Heart right ventricle (tissue), 16 donors: ENCODE results near the gene CLIC4. TPM values are rescaled to one million over a fixed set of nuclear protein-coding genes. Genes with fewer than 3 reads are reported as not detected.

Source experiments
- ATAC-seq, 8 donors: fragments of 200-7000 bp; cut with Tn5 transposase; one replicate each; pipeline ENCODE4 v1.9.1; 2020; ENCODE audit warnings: mild to moderate bottlenecking in 8 of 8, moderate library complexity in 8 of 8, moderate number of reproducible peaks in 1 of 8
- DNase-seq, 2 donors: peaks; one replicate each; pipeline ENCODE4 v3.0.0-alpha.2; 2020
- H3K27ac ChIP-seq, 10 donors: fragments of 200-600 bp; sonication (generic) in 2 of 10; one replicate each; pipeline versions ENCODE4 v1.5.0 to v1.8.0; 2020 to 2022; ENCODE audit warnings: mild to moderate bottlenecking in 3 of 10
- H3K27me3 ChIP-seq, 7 donors: fragments of 200-600 bp; one replicate each; pipeline ENCODE4 v1.8.0; 2021 to 2022; ENCODE audit warnings: mild to moderate bottlenecking in 2 of 7
- H3K36me3 ChIP-seq, 9 donors: fragments of 200-600 bp; sonication (generic) in 1 of 9; one replicate each; pipeline versions ENCODE4 v1.5.0 to v1.8.0; 2020 to 2022; ENCODE audit warnings: mild to moderate bottlenecking in 2 of 9
- H3K4me1 ChIP-seq, 9 donors: fragments of 200-600 bp; sonication (generic) in 1 of 9; one replicate each; pipeline versions ENCODE4 v1.5.0 to v1.8.0; 2020 to 2022; ENCODE audit warnings: mild to moderate bottlenecking in 4 of 9
- H3K4me3 ChIP-seq, 10 donors: fragments of 200-600 bp; sonication (generic) in 2 of 10; one replicate each; pipeline versions ENCODE4 v1.5.0 to v1.8.0; 2020 to 2022; ENCODE audit warnings: mild to moderate bottlenecking in 7 of 10, moderate library complexity in 2 of 10
- H3K9me3 ChIP-seq, 11 donors: fragments of 200-600 bp in 10 of 11; sonication (generic) in 2 of 11; one replicate each; pipeline versions ENCODE4 v1.5.0 to v1.8.0; 2013 to 2022; ENCODE audit warnings: mild to moderate bottlenecking in 2 of 11, control low read depth in 1 of 11, moderate library complexity in 1 of 11
- CTCF ChIP-seq, 9 donors: fragments of 200-600 bp; sonication (generic) in 2 of 9; IDR thresholded peaks; one replicate each; pipeline versions ENCODE4 v1.5.0 to v1.8.0; 2021 to 2022; ENCODE audit warnings: antibody characterized with exemption in 9 of 9, mild to moderate bottlenecking in 5 of 9, moderate library complexity in 1 of 9
- WGBS, 2 donors: extraction: QIAGEN DNeasy Blood & Tissue Kit; methylation state at CpG; one replicate each; pipeline ENCODE4 v1.1.7; 2013; ENCODE audit warnings: inconsistent platforms in 1 of 2; 5-methylcytosine and 5-hydroxymethylcytosine counted together
- intact Hi-C, 10 donors: fragments of 100-400 bp; cut with DNase I; formaldehyde crosslinking; loops; one replicate each; pipeline versions ENCODE4 v1.11.1 to v1.14.2; 2022
- polyA plus RNA-seq, 2 donors: library from polyadenylated mRNA; stranded (reverse); fragments of 200-250 nt; gene quantifications; one replicate each; pipeline ENCODE4 v1.2.3, GENCODE V29; 2013
- total RNA-seq, 10 donors: library from RNA; stranded (reverse); fragmentation: NEBNext Ultra II Directional in 3 of 10; extraction: Animal tissue kit (Norgen Biotek cat#: 25700) in 3 of 10; gene quantifications; one replicate each; pipeline versions ENCODE4 v1.2.1 to v1.2.4, GENCODE V29; 2021 to 2023
- donor health status: Arrhythmogenic right ventricular cardiomyopathy.
- donor health status: ischemic (EF 13 %, LVEDD 7.1; RV severe dilation, severe dysfunction).
- donor health status: healthy with polysubstance abuse.
- donor health status: DM: no; HTN: yes; CAD: no.
- donor health status: DM: no; HTN: no; CAD: no.
- donor health status: ischemic (EF 25% LVEDD 6.9; RV normal size, moderate dysfunction).
- donor health status: ischemic (EF 25% LVEDD 5.7; RV mildly dilated, moderate dysfunction).
- donor health status: healthy.
- donor health status: DM: yes; HTN: yes; CAD: no.
- donor health status: Ischemic cardiomyopathy.
- donor health status: ischemic (EF 35%, LVEDD 5.7; RV mildly dilated, moderate dysfunction).
- donor health status: nonischemic (EF 11% LVEDD 7.7; RV severe dilation, severe dysfunction).
- donor health status: DM: yes; HTN: yes; CAD: no.
- donor health status: PGD.
- donor health status: ischemic (EF 29% LVEDD 5.4; RV normal size, mild dysfunction).
- donor health status: nonischemic (EF 23%, LVEDD 6.1; RV moderate dilation, normal function).

CLIC4 gene
- total and polyA plus RNA-seq, 12 donors: 90.8 to 511 (median 336) TPM

- H3K4me3 ChIP-seq: peak overlapping the region; percentile 13 to 61 (median 56)
- H3K4me1 ChIP-seq: peaks cover 0 to 32% (median 17%) of the 10 kb centered on the region in 9 donors
- no peaks in the 10 kb centered on the region for H3K9me3 ChIP-seq
- WGBS, 2 donors: 1% methylated on average over 86 to 89 of the region's 89 CpGs
- intact Hi-C loops: loop anchor here in 8 of 10 donors (1.0 to 10.0 kb wide), 11 partner anchors 49 to 359 kb away; no protein-coding TSS in a partner anchor
- peak overlapping the region in 9 of 10 donors; percentile 33 to 86 (median 70) for H3K27ac ChIP-seq
- TF ChIP-seq CTCF (IDR thresholded peaks at IDR 0.05): peak; percentile 86 to 98 (median 93)
- peaks cover 0 to 38% (median 3%) of the 10 kb centered on the region in 9 donors for H3K36me3 ChIP-seq
- H3K27me3 ChIP-seq: no peaks in the 10 kb centered on the region
- ATAC-seq: peak; percentile 92 to 97 (median 95)
- DNase-seq: peak; percentile 93 to 94
These were observed 103.0 kb downstream of the CLIC4 start for GRCh38 chr1:24847995-24848881.

- Histone ChIP-seq H3K27ac (no peak overlapping the region), H3K36me3 (peaks cover 0 to 22% (median 0%) of the 10 kb centered on the region in 9 donors), H3K4me1 (peaks cover 0 to 32% (median 17%) of the 10 kb centered on the region in 9 donors), H3K27me3 (no peaks in the 10 kb centered on the region), H3K4me3 (no peak overlapping the region), H3K9me3 (no peaks in the 10 kb centered on the region)
- 61 to 64% methylated on average over 9 of the region's 9 CpGs for WGBS, 2 donors
- DNase-seq (peak in 1 of 2 donors; percentile 22), ATAC-seq (no peak)
- intact Hi-C loops: loop anchor here (2.0 to 10.0 kb wide), 14 partner anchors 48 to 358 kb away; no protein-coding TSS in a partner anchor
- peak in 7 of 9 donors; percentile 14 to 54 (median 41) for TF ChIP-seq CTCF (IDR thresholded peaks at IDR 0.05)
These were observed 104.5 kb downstream of the CLIC4 start for GRCh38 chr1:24849672-24850295.

DNA sequence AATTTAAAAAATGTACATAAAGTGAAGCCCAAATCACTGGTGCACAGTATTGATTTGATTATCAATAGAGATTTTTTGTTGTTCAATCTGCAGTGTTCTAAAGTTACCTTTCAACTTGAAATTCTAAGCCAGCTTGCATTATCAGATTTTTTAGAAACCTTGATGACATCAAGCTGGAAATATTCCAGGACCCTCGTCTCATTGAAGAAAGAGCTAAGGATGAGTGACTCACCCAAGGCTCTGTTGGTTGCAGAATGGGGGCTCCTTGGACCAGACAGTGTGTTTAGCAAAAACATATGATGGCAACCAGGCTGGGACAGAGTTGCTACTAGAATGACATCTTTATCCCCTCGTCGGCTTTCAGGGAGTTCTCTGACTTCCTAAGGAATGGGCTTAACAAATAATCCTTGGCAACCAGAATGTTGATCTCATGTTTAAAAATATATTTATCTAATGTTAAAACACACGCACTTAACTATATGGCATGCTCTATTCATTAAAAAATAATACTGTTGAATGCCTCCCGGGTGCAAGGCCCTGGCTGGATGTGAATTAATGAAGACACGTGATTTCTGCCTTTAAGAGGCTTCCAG lies 105.2 kb downstream of the CLIC4 start:
- ATAC-seq (no peak), DNase-seq (no peak)
- H3K9me3 ChIP-seq: no peaks in the 10 kb centered on the region
- peaks cover 0 to 32% (median 17%) of the 10 kb centered on the region in 9 donors for H3K4me1 ChIP-seq
- no peaks in the 10 kb centered on the region for H3K27me3 ChIP-seq
- no peak overlapping the region for H3K27ac ChIP-seq
- TF ChIP-seq CTCF (IDR thresholded peaks at IDR 0.05): no peak
- intact Hi-C loops: loop anchor here in 7 of 10 donors (2.0 to 10.0 kb wide), 7 partner anchors 54 to 354 kb away; no protein-coding TSS in a partner anchor
- 52 to 54% methylated on average over 6 of the region's 6 CpGs for WGBS, 2 donors
- no peak overlapping the region for H3K4me3 ChIP-seq
- peaks cover 0 to 16% (median 0%) of the 10 kb centered on the region in 9 donors for H3K36me3 ChIP-seq

GRCh38 chr1:24853649-24854048 lies 108.4 kb downstream of the CLIC4 start:
- 70 to 78% methylated on average over 6 of the region's 6 CpGs for WGBS, 2 donors
- peaks cover 0 to 13% (median 5%) of the 10 kb centered on the region in 9 donors for H3K4me1 ChIP-seq
- H3K36me3 ChIP-seq: no peaks in the 10 kb centered on the region
- no peak overlapping the region for H3K4me3 ChIP-seq
- intact Hi-C loops: loop anchor here in 7 of 10 donors (5.0 to 10.0 kb wide), 6 partner anchors 51 to 351 kb away; no protein-coding TSS in a partner anchor
- DNase-seq: no peak
- H3K27ac ChIP-seq: no peak overlapping the region
- ATAC-seq: no peak
- no peak for TF ChIP-seq CTCF (IDR thresholded peaks at IDR 0.05)
- no peaks in the 10 kb centered on the region for H3K9me3 ChIP-seq
- peaks cover 0 to 13% (median 6%) of the 10 kb centered on the region in 7 donors for H3K27me3 ChIP-seq
